T-cell (primary cell): ENCODE data around the gene ADARB2. TPM values are rescaled to one million over a fixed set of nuclear protein-coding genes. Genes with fewer than 3 reads are reported as not detected.

Source experiments
- ATAC-seq, 4 experiments: fragments of 200-7000 bp in 3 of 4; fragments of 150-1000 bp in 1 of 4; cut with Tn5 transposase; replicated peaks in 1 of 4; 1 replicate in 3 of 4; 2 replicates in 1 of 4; pipeline ENCODE4 v1.10.0; 2021; ENCODE audit warnings: moderate library complexity in 3 of 4, mild to moderate bottlenecking in 2 of 4, moderate number of reproducible peaks in 1 of 4
- CTCF ChIA-PET, 2 donors: fragments of 300-600 bp; sonication (Branson Sonifier 250); formaldehyde crosslinking; loops; one replicate each; lab custom pipeline; 2022; ENCODE audit warnings: antibody characterized with exemption in 2 of 2; lab: Charles Lee
- POLR2A ChIA-PET, 2 donors: fragments of 300-600 bp; sonication (Branson Sonifier 250); formaldehyde crosslinking; loops; one replicate each; lab custom pipeline; 2022; ENCODE audit warnings: antibody characterized with exemption in 2 of 2; lab: Charles Lee
- DNase-seq, 35 experiments: peaks; one replicate each; pipeline versions ENCODE4 v3.0.0 to v3.0.0-alpha.2; 2013 to 2023
- H3K27ac ChIP-seq: one replicate; pipeline ENCODE4 v1.5.1; 2013; ENCODE audit warnings: low read length
- H3K27me3 ChIP-seq, 2 experiments: replicated peaks in 1 of 2; 1 replicate in 1 of 2; 2 replicates in 1 of 2; pipeline versions ENCODE4 v1.6.1 to v1.7.0; 2013; ENCODE audit warnings: low read length in 1 of 2, mixed read lengths in 1 of 2; ENCODE audit not compliant: control insufficient read depth in 2 of 2, insufficient read depth in 2 of 2; ENCODE audit errors: extremely low read depth in 1 of 2
- H3K36me3 ChIP-seq, 2 donors: 1 replicate in 1 of 2; 2 replicates in 1 of 2; pipeline versions ENCODE4 v1.6.1 to v1.7.0; 2013; ENCODE audit warnings: low read length in 1 of 2; ENCODE audit not compliant: control insufficient read depth in 2 of 2, insufficient read depth in 1 of 2; ENCODE audit errors: extremely low read depth in 1 of 2
- H3K4me1 ChIP-seq, 2 experiments: 1 replicate in 1 of 2; 2 replicates in 1 of 2; pipeline versions ENCODE4 v1.6.1 to v1.7.0; 2013; ENCODE audit warnings: low read length in 2 of 2, mixed read lengths in 1 of 2; ENCODE audit not compliant: insufficient read depth in 2 of 2, control insufficient read depth in 1 of 2; ENCODE audit errors: extremely low read depth in 1 of 2
- H3K4me3 ChIP-seq, 2 donors: 1 replicate in 1 of 2; 2 replicates in 1 of 2; pipeline versions ENCODE4 v1.5.1 to v1.7.0; 2013; ENCODE audit warnings: mild to moderate bottlenecking in 2 of 2, low read length in 1 of 2, moderate library complexity in 1 of 2; ENCODE audit not compliant: control insufficient read depth in 1 of 2; ENCODE audit errors: extremely low read depth in 1 of 2
- H3K9me3 ChIP-seq: 2 replicates; pipeline ENCODE4 v1.7.0; 2013
- H3K27ac Mint-ChIP-seq, 2 donors: one replicate each; pipeline ENCODE4 v1.8.0; 2020 to 2021; ENCODE audit warnings: mild to moderate bottlenecking in 2 of 2, mixed read lengths in 2 of 2
- H3K27me3 Mint-ChIP-seq, 2 donors: one replicate each; pipeline ENCODE4 v1.8.0; 2021 to 2022; ENCODE audit warnings: mixed read lengths in 2 of 2
- H3K36me3 Mint-ChIP-seq: one replicate; pipeline ENCODE4 v1.8.0; 2021; ENCODE audit warnings: mixed read lengths
- H3K4me1 Mint-ChIP-seq, 3 donors: one replicate each; pipeline ENCODE4 v1.8.0; 2020 to 2022; ENCODE audit warnings: mixed read lengths in 3 of 3, mild to moderate bottlenecking in 1 of 3
- H3K4me3 Mint-ChIP-seq, 3 donors: one replicate each; pipeline ENCODE4 v1.8.0; 2020 to 2022; ENCODE audit warnings: mild to moderate bottlenecking in 3 of 3, mixed read lengths in 3 of 3, moderate library complexity in 3 of 3
- H3K9me3 Mint-ChIP-seq, 3 donors: one replicate each; pipeline ENCODE4 v1.8.0; 2020 to 2022; ENCODE audit warnings: mixed read lengths in 3 of 3
- WGBS: methylation state at CpG from one replicate; pipeline ENCODE4 v1.1.5; 2013; ENCODE audit warnings: missing lambda C conversion rate; ENCODE audit not compliant: insufficient coverage; 5-methylcytosine and 5-hydroxymethylcytosine counted together
- total RNA-seq, 35 experiments: library from RNA in 6 of 35; stranded (reverse) in 6 of 35; fragments of 120-200 nt in 1 of 35; gene quantifications; one replicate each; pipeline versions ENCODE4 v1.2.1 to v1.2.4 and lab custom pipeline; 2013 to 2026

Gene ADARB2
- total RNA-seq, 5 donors from 2014 or later (not counting 1 experiment from before 2014, with no cell fraction given), result 0.07 to 4.0 (median 0.41) TPM

DNA sequence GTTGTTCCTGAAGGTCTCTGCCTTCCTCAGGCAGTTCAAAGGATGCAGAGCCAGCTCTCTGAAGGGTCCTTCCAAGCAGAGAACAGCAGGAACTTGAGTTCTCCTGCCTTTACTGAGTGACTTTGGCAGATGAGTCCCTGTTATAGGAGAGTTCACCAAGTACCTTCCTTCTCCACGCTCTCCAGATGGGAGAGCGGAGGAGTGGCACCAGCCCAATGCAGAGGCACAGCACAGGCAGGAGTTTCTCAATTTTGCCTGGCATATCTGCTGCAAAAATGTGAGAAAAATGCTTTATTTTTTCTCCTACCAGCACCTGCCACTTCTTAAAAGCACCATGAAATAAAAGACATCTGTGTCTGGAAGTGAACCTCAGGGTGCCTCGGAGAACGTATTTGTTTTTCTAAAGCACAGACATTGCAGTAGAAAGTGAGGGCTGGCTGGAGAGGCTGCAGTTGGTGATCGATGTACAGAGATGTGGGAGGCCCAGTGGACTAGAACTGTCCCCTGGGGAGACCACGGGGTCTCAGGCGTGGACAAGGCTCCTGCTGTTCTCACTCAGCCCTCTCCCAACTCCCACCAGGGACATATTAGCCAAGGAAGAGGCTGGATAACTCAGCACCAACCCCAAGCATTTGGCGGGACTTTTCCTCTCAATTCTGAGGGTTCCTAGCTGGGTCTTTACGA is 506.6 kb downstream of the ADARB2 start:
- ATAC-seq, result no peak

GRCh38 chr10:1230138-1230537 is 507.2 kb downstream of the ADARB2 start:
- H3K4me1 ChIP-seq, result no peaks in the 10 kb centered on the region
- no peak overlapping the region for H3K4me3 Mint-ChIP-seq
- no peaks in the 10 kb centered on the region for H3K9me3 ChIP-seq
- 83% methylated on average over 6 of the region's 8 CpGs for WGBS
- peaks cover 0 to 12% of the 10 kb centered on the region in 2 donors for H3K27me3 Mint-ChIP-seq
- H3K27me3 ChIP-seq, result peaks cover 0 to 46% of the 10 kb centered on the region in 2 experiments
- peaks cover 0 to 7% of the 10 kb centered on the region in 2 donors for H3K36me3 ChIP-seq
- no peak overlapping the region for H3K27ac ChIP-seq
- no peaks in the 10 kb centered on the region for H3K9me3 Mint-ChIP-seq
- CTCF ChIA-PET, result no interaction called here
- POLR2A ChIA-PET, result no interaction called here
- DNase-seq, result no peak
- H3K27ac Mint-ChIP-seq, result no peak overlapping the region
- no peak for ATAC-seq
- H3K36me3 Mint-ChIP-seq, result no peaks in the 10 kb centered on the region
- no peaks in the 10 kb centered on the region for H3K4me1 Mint-ChIP-seq
- H3K4me3 ChIP-seq, result no peak overlapping the region

More for the DNA sequence above, 506.6 kb downstream of the ADARB2 start:
- no peaks in the 10 kb centered on the region for H3K9me3 ChIP-seq
- H3K4me1 Mint-ChIP-seq, result no peaks in the 10 kb centered on the region
- ChIA-PET POLR2A (no interaction called here), CTCF (no interaction called here)
- WGBS, result 67% methylated on average over 3 of the region's 9 CpGs
- H3K9me3 Mint-ChIP-seq, result no peaks in the 10 kb centered on the region
- no peak overlapping the region for H3K27ac Mint-ChIP-seq
- no peaks in the 10 kb centered on the region for H3K36me3 Mint-ChIP-seq
- H3K4me3 ChIP-seq, result no peak overlapping the region
- peaks cover 0 to 12% of the 10 kb centered on the region in 2 donors for H3K27me3 Mint-ChIP-seq
- H3K4me3 Mint-ChIP-seq, result no peak overlapping the region
- peaks cover 0 to 7% of the 10 kb centered on the region in 2 donors for H3K36me3 ChIP-seq
- H3K27me3 ChIP-seq, result peaks cover 0 to 46% of the 10 kb centered on the region in 2 experiments
- DNase-seq, result no peak
- no peak overlapping the region for H3K27ac ChIP-seq
- H3K4me1 ChIP-seq, result no peaks in the 10 kb centered on the region

GRCh38 chr10:1229574-1229973 is 507.8 kb downstream of the ADARB2 start:
- H3K27ac Mint-ChIP-seq, result no peak overlapping the region
- no peaks in the 10 kb centered on the region for H3K4me1 Mint-ChIP-seq
- Histone ChIP-seq H3K4me3 (no peak overlapping the region), H3K4me1 (no peaks in the 10 kb centered on the region), H3K36me3 (peaks cover 0 to 7% of the 10 kb centered on the region in 2 donors), H3K27me3 (peaks cover 0 to 46% of the 10 kb centered on the region in 2 experiments), H3K27ac (no peak overlapping the region), H3K9me3 (no peaks in the 10 kb centered on the region)
- H3K36me3 Mint-ChIP-seq, result no peaks in the 10 kb centered on the region
- H3K27me3 Mint-ChIP-seq, result peaks cover 0 to 12% of the 10 kb centered on the region in 2 donors
- CTCF ChIA-PET, result no interaction called here
- POLR2A ChIA-PET, result no interaction called here
- H3K4me3 Mint-ChIP-seq, result no peak overlapping the region
- WGBS, result 92% methylated on average over 9 of the region's 10 CpGs
- ATAC-seq, result no peak
- H3K9me3 Mint-ChIP-seq, result no peaks in the 10 kb centered on the region
- no peak for DNase-seq

DNA sequence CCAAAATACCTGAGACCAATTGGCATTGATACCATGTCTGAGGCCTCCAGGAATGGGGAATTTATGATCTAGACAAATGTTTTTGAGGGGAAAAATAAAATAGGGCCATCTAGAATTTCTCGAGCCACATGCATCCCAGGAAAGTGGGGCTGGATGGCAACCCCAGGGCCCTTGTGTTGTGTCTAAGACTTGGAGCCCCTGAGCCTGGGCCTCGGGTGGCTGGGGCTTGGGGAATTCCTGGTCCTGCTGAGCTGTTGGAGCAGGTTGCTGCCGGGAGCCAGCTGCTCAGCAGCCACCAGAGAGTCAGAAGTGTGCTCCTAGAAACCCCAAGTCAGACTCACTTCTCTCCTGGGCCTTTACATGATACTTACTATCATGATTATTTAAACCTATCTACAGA is 508.2 kb downstream of the ADARB2 start:
- Mint-ChIP-seq H3K36me3 (no peaks in the 10 kb centered on the region), H3K9me3 (no peaks in the 10 kb centered on the region), H3K4me3 (no peak overlapping the region), H3K4me1 (no peaks in the 10 kb centered on the region), H3K27ac (no peak overlapping the region), H3K27me3 (peaks cover 0 to 12% of the 10 kb centered on the region in 2 donors)
- Histone ChIP-seq H3K9me3 (no peaks in the 10 kb centered on the region), H3K27me3 (peaks cover 0 to 42% of the 10 kb centered on the region in 2 experiments), H3K4me3 (peak overlapping the region in 1 of 2 donors; percentile 15), H3K36me3 (peaks cover 0 to 7% of the 10 kb centered on the region in 2 donors), H3K4me1 (no peaks in the 10 kb centered on the region), H3K27ac (no peak overlapping the region)
- POLR2A ChIA-PET, result no interaction called here
- CTCF ChIA-PET, result no interaction called here
- no peak for ATAC-seq
- WGBS, result 80% methylated on average over 1 of the region's 3 CpGs
- DNase-seq, result no peak

DNA sequence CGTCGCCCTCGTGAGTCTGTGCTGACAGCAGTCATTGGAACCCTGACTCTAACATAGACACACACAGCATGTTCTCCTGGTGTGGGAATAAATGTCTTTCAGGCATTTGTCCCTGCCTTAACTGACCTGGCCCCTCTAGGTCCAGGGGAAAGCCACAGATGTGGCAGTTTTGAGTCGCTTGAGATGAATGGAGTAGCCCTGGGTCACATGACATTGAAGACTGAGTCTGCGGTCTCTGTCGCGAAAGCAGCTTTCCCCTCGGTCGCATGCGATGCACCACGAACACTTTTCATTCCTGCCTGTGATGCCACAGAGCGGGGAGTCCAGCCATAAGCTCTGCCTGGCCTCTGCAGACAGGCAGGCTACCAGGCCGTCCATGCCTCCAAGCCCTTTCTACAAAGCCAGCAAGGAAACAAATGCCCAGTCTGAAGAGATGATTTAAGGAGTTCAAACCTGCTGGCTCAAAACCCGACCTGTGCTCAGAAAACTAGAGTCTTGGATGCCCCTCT is 508.8 kb downstream of the ADARB2 start:
- Mint-ChIP-seq H3K27ac (no peak overlapping the region), H3K4me3 (no peak overlapping the region), H3K27me3 (peaks cover 0 to 12% of the 10 kb centered on the region in 2 donors), H3K4me1 (no peaks in the 10 kb centered on the region), H3K36me3 (no peaks in the 10 kb centered on the region), H3K9me3 (no peaks in the 10 kb centered on the region)
- WGBS, result 77% methylated on average over 10 of the region's 14 CpGs
- H3K4me1 ChIP-seq, result no peaks in the 10 kb centered on the region
- no peak overlapping the region for H3K4me3 ChIP-seq
- no peaks in the 10 kb centered on the region for H3K9me3 ChIP-seq
- ChIA-PET CTCF (no interaction called here), POLR2A (interaction anchor here in 1 of 2 donors (0.5 kb wide), 1 partner anchor 254 kb away, joined by 4 read pairs; no protein-coding TSS in a partner anchor)
- DNase-seq (no peak), ATAC-seq (no peak)
- H3K36me3 ChIP-seq, result peaks cover 0 to 7% of the 10 kb centered on the region in 2 donors
- H3K27me3 ChIP-seq, result peaks cover 0 to 40% of the 10 kb centered on the region in 2 experiments
- no peak overlapping the region for H3K27ac ChIP-seq

GRCh38 chr10:1227510-1228402 is 509.6 kb downstream of the ADARB2 start:
- no peaks in the 10 kb centered on the region for H3K4me1 ChIP-seq
- Mint-ChIP-seq H3K27me3 (peaks cover 0 to 12% of the 10 kb centered on the region in 2 donors), H3K36me3 (no peaks in the 10 kb centered on the region), H3K27ac (no peak overlapping the region), H3K4me1 (no peaks in the 10 kb centered on the region), H3K9me3 (no peaks in the 10 kb centered on the region), H3K4me3 (no peak overlapping the region)
- ATAC-seq, result no peak
- peaks cover 0 to 7% of the 10 kb centered on the region in 2 donors for H3K36me3 ChIP-seq
- DNase-seq, result no peak
- H3K27ac ChIP-seq, result no peak overlapping the region
- WGBS, result 60% methylated on average over 1 of the region's 9 CpGs
- no peaks in the 10 kb centered on the region for H3K9me3 ChIP-seq
- no peak overlapping the region for H3K4me3 ChIP-seq
- CTCF ChIA-PET, result interaction anchor here in 1 of 2 donors (0.6 kb wide), 1 partner anchor 210 kb away, joined by 3 read pairs; no protein-coding TSS in a partner anchor
- POLR2A ChIA-PET, result interaction anchor here in 1 of 2 donors (0.5 kb wide), 1 partner anchor 255 kb away, joined by 4 read pairs; no protein-coding TSS in a partner anchor
- H3K27me3 ChIP-seq, result peaks cover 0 to 35% of the 10 kb centered on the region in 2 experiments
